Kidney (tissue), 14 donors: ENCODE data around the gene HCN2. TPM values are rescaled to one million over a fixed set of nuclear protein-coding genes. Genes with fewer than 3 reads are reported as not detected.
"Not testable (repeated sequence)": the region's sequence is repeated elsewhere in the genome, so short reads cannot be mapped to it uniquely, and the experiment has no call there.

Source experiments
- DNase-seq, 5 donors: peaks; one replicate each; pipeline ENCODE4 v3.0.0-alpha.2; 2013 to 2020
- FAIRE-seq: peaks from 2 replicates; lab custom pipeline; 2012; peaks lifted over from hg19 to GRCh38; lab: Jason Lieb, UNC
- H3K27ac ChIP-seq, 2 donors: one replicate each; pipeline ENCODE4 v1.7.0; 2013; ENCODE audit warnings: low read depth in 2 of 2, low read length in 2 of 2, inconsistent platforms in 1 of 2
- H3K27me3 ChIP-seq: one replicate; pipeline ENCODE4 v1.7.1; 2013; ENCODE audit warnings: low read length, inconsistent platforms; ENCODE audit not compliant: control insufficient read depth, insufficient read depth
- H3K36me3 ChIP-seq, 3 donors: one replicate each; pipeline versions ENCODE4 v1.7.0 to v1.7.1; 2013; ENCODE audit warnings: low read length in 3 of 3, control low read depth in 1 of 3, inconsistent platforms in 1 of 3; ENCODE audit not compliant: insufficient read depth in 3 of 3, control insufficient read depth in 2 of 3
- H3K4me1 ChIP-seq, 3 donors: one replicate each; pipeline versions ENCODE4 v1.7.0 to v1.7.1; 2013; ENCODE audit warnings: low read length in 3 of 3, inconsistent platforms in 1 of 3, low read depth in 1 of 3; ENCODE audit not compliant: control insufficient read depth in 2 of 3, insufficient read depth in 2 of 3
- H3K4me3 ChIP-seq, 3 donors: one replicate each; pipeline versions ENCODE4 v1.7.0 to v1.8.1; 2013; ENCODE audit warnings: low read length in 3 of 3, control low read depth in 1 of 3, inconsistent platforms in 1 of 3
- H3K9ac ChIP-seq, 3 donors: one replicate each; pipeline versions ENCODE4 v1.7.0 to v1.7.1; 2013; ENCODE audit warnings: low read length in 3 of 3, control low read depth in 1 of 3, inconsistent platforms in 1 of 3
- H3K9me3 ChIP-seq, 3 donors: one replicate each; pipeline versions ENCODE4 v1.7.0 to v1.7.1; 2013; ENCODE audit warnings: low read length in 3 of 3, control low read depth in 1 of 3, inconsistent platforms in 1 of 3; ENCODE audit not compliant: control insufficient read depth in 2 of 3, insufficient read depth in 1 of 3
- CTCF ChIP-seq: IDR thresholded peaks from 3 replicates; pipeline ENCODE4 v1.5.1; 2012; ENCODE audit warnings: mild to moderate bottlenecking, moderate library complexity, borderline replicate concordance; ENCODE audit not compliant: insufficient read depth; ENCODE audit errors: extremely low read depth
- intact Hi-C: fragments of 100-400 bp; cut with DNase I; formaldehyde crosslinking; loops from one replicate; pipeline ENCODE4 v1.11.1; 2022
- polyA plus RNA-seq: library from polyadenylated mRNA; stranded (reverse); fragments of 350-450 nt; fragmentation: Illumina TruSeq; extraction: RNeasy Lipid Tissue Mini Kit (QIAGEN cat#74804); gene quantifications from one replicate; pipeline ENCODE4 v1.2.3, GENCODE V29; 2014; ENCODE audit warnings: low read depth, low replicate concordance; ENCODE audit not compliant: insufficient read depth
- total RNA-seq: library from RNA; stranded (reverse); fragmentation: NEBNext Ultra II Directional; extraction: Animal tissue kit (Norgen Biotek cat#: 25700); gene quantifications from one replicate; pipeline ENCODE4 v1.2.1, GENCODE V29; 2021
- donor health status: control.
- donor health status: control.
- donor health status: control.
- donor health status: control.
- donor health status: control.
- donor health status: DM: yes; HTN: yes; CAD: no.
- donor health status: Normal renal cell carcinoma (clear cell type).

The HCN2 gene
- total and polyA plus RNA-seq, 2 donors from 2014 or later = 0.31 to 1.3 TPM

- TF ChIP-seq CTCF = no peak
- no peaks in the 10 kb centered on the region for H3K36me3 ChIP-seq
- no peak overlapping the region for H3K9ac ChIP-seq
- intact Hi-C loops = no loop called here
- no peaks in the 10 kb centered on the region for H3K27me3 ChIP-seq
- H3K4me3 ChIP-seq = no peak overlapping the region
- no peaks in the 10 kb centered on the region for H3K9me3 ChIP-seq
- H3K27ac ChIP-seq = no peak overlapping the region
- H3K4me1 ChIP-seq = no peaks in the 10 kb centered on the region
- DNase-seq (no peak), FAIRE-seq (no peak)
Measured at GRCh38 chr19:601790-602189, 12.1 kb downstream of the HCN2 start.

- H3K36me3 ChIP-seq = no peaks in the 10 kb centered on the region
- no peak overlapping the region for H3K27ac ChIP-seq
- TF ChIP-seq CTCF = no peak
- no peaks in the 10 kb centered on the region for H3K27me3 ChIP-seq
- FAIRE-seq (no peak), DNase-seq (no peak)
- intact Hi-C loops = no loop called here
- no peaks in the 10 kb centered on the region for H3K9me3 ChIP-seq
- H3K4me1 ChIP-seq = no peaks in the 10 kb centered on the region
- H3K4me3 ChIP-seq = no peak overlapping the region
- H3K9ac ChIP-seq = no peak overlapping the region
Measured at GRCh38 chr19:602391-603301, 13.0 kb downstream of the HCN2 start.

GRCh38 chr19:603302-603639 lies 13.6 kb downstream of the HCN2 start:
- FAIRE-seq, H3K27me3 ChIP-seq, H3K4me3 ChIP-seq, H3K9me3 ChIP-seq, H3K36me3 ChIP-seq, DNase-seq, H3K27ac ChIP-seq, intact Hi-C loops, H3K9ac ChIP-seq, H3K4me1 ChIP-seq: not testable (repeated sequence)

- intact Hi-C loops, H3K4me1 ChIP-seq, H3K36me3 ChIP-seq, H3K9me3 ChIP-seq, H3K27me3 ChIP-seq, H3K9ac ChIP-seq, DNase-seq, FAIRE-seq, H3K27ac ChIP-seq, H3K4me3 ChIP-seq: not testable (repeated sequence)
Measured at GRCh38 chr19:603779-604178, 14.1 kb downstream of the HCN2 start.
